Measurements from ENCODE around the gene KIAA1549. TPM values are rescaled to one million over a fixed set of nuclear protein-coding genes. Genes with fewer than 3 reads are reported as not detected.

The KIAA1549 gene
- total and polyA plus RNA-seq, 9 donors = 1.2 to 5.0 (median 3.6) TPM

DNA sequence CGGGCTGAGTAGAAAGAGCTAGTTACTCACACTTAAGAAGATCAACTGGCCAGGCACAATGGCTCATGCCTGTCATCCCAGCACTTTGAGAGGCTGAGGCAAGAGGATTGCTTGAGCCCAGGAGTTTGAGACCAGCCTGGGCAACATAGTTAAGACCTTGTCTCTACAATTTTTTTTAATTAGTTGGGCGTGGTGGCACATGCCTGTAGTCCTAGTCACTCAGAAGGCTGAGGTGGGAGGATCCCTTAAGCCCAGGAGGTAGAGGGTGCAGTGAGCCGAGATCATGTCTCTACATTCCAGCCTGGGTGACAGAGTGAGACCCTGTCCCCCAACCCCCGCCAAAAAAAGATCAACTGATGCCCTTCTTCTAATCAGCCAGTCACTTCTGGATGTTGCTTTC is 108.6 kb downstream of the KIAA1549 start:
- TF ChIP-seq POLR2A (IDR thresholded peaks at IDR 0.05) (no peak), EP300 (IDR thresholded peaks at IDR 0.05) (no peak)
- Histone ChIP-seq H3K9me3 (no peaks in the 10 kb centered on the region), H3K4me1 (ENCODE audit: insufficient read depth) (no peaks in the 10 kb centered on the region), H3K36me3 (no peaks in the 10 kb centered on the region), H3K27me3 (no peaks in the 10 kb centered on the region), H3K4me3 (no peak overlapping the region), H3K27ac (no peak overlapping the region)
- intact Hi-C loops (cut with DNase I) = no loop called here
- WGBS, 3 donors = 93 to 97% (median 93%) methylated on average over 4 of the region's 4 CpGs
- no peak for DNase-seq

DNA sequence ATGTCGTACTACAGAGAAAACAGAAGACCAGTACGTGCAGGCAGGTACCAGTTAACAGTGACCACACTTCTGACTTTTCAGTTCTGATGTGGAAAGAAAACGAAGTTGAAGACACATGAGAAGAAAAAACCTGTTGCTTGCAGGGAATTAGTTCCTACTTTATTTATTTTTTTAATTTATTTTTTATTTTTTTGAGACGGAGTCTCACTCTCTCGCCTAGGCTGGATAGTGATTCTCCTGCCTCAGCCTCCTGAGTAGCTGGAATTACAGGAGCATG is 109.4 kb downstream of the KIAA1549 start:
- Histone ChIP-seq H3K4me3 (no peak overlapping the region), H3K4me1 (ENCODE audit: insufficient read depth) (no peaks in the 10 kb centered on the region), H3K9me3 (no peaks in the 10 kb centered on the region), H3K36me3 (no peaks in the 10 kb centered on the region), H3K27me3 (no peaks in the 10 kb centered on the region), H3K27ac (no peak overlapping the region)
- intact Hi-C loops (cut with DNase I) = no loop called here
- 96 to 97% (median 96%) methylated on average over 5 of the region's 5 CpGs for WGBS, 3 donors
- TF ChIP-seq POLR2A (IDR thresholded peaks at IDR 0.05) = no peak
- TF ChIP-seq, protein P1, sequence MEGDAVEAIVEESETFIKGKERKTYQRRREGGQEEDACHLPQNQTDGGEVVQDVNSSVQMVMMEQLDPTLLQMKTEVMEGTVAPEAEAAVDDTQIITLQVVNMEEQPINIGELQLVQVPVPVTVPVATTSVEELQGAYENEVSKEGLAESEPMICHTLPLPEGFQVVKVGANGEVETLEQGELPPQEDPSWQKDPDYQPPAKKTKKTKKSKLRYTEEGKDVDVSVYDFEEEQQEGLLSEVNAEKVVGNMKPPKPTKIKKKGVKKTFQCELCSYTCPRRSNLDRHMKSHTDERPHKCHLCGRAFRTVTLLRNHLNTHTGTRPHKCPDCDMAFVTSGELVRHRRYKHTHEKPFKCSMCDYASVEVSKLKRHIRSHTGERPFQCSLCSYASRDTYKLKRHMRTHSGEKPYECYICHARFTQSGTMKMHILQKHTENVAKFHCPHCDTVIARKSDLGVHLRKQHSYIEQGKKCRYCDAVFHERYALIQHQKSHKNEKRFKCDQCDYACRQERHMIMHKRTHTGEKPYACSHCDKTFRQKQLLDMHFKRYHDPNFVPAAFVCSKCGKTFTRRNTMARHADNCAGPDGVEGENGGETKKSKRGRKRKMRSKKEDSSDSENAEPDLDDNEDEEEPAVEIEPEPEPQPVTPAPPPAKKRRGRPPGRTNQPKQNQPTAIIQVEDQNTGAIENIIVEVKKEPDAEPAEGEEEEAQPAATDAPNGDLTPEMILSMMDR (IDR thresholded peaks at IDR 0.05) = no peak
- no peak for TF ChIP-seq EP300 (IDR thresholded peaks at IDR 0.05)
- no peak for DNase-seq

DNA sequence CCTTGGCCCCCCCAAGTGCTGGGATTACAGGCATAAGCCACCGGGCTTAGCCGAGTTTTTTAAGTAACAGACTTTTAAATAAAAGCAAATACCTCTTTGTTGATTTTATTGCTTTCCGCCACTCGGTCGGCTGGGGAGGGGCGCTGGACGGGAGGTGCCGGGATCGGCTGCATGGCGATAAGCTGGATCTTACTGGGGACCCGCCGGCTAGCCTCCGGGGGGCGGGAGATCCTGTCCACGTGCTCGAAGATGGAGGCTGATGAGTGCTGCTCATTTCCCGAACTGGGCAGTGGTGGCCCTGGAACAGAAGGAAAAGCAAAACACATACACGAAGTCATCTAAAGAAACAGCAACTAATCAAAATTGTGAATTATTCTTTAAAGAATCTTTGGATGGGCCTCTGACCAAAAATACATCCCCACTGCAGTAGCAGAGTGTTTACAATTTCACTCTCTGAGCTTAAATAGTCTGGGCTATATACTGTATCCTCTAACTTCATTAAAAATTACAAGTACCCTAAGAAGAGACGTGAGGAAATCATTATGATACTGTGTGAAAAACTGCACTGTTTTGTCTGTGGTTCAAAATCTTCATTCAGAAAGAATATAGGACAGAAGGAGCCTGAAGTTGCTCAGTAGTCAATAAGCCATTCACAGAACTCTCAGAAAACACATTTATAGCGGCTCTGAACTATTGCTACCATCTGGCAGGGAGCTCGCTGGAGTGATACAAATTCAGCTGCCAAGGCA is 110.0 kb downstream of the KIAA1549 start:
- Histone ChIP-seq H3K9me3 (no peaks in the 10 kb centered on the region), H3K4me1 (ENCODE audit: insufficient read depth) (no peaks in the 10 kb centered on the region), H3K27me3 (no peaks in the 10 kb centered on the region), H3K36me3 (no peaks in the 10 kb centered on the region), H3K4me3 (no peak overlapping the region), H3K27ac (no peak overlapping the region)
- no peak for DNase-seq
- TF ChIP-seq EP300 (IDR thresholded peaks at IDR 0.05) (no peak), POLR2A (IDR thresholded peaks at IDR 0.05) (no peak)
- TF ChIP-seq, protein P1 (IDR thresholded peaks at IDR 0.05) = no peak
- WGBS, 3 donors = 94 to 96% (median 95%) methylated on average over 21 of the region's 21 CpGs
- intact Hi-C loops (cut with DNase I) = no loop called here

DNA sequence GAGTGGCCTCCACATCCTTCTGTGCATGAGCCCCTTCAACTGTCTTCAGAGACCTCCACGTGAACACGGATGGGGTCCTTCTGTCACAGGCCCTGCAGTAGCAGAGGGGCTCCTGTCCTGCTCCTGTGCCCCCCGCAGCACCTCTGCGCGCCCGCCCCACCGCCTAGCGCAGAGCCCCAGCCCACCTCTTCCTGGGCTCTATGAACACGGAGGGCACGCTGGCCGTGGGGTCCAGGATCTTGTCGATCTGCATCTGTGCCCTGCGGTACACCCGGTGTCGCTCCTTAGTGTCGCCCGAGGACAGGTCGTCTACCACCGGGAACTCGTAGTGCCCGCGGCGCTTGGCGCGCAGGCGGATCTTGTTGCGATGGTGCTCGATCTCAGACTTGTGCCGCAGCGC is 111.8 kb downstream of the KIAA1549 start:
- 95 to 98% (median 97%) methylated on average over 18 to 30 of the region's 30 CpGs for WGBS, 3 donors
- Histone ChIP-seq H3K27ac (no peak overlapping the region), H3K4me1 (ENCODE audit: insufficient read depth) (no peaks in the 10 kb centered on the region), H3K27me3 (no peaks in the 10 kb centered on the region), H3K36me3 (no peaks in the 10 kb centered on the region), H3K4me3 (no peak overlapping the region), H3K9me3 (no peaks in the 10 kb centered on the region)
- intact Hi-C loops (cut with DNase I) = no loop called here
- TF ChIP-seq, protein P1 (IDR thresholded peaks at IDR 0.05) = no peak
- TF ChIP-seq EP300 (IDR thresholded peaks at IDR 0.05) (no peak), POLR2A (IDR thresholded peaks at IDR 0.05) (no peak)
- no peak for DNase-seq

DNA sequence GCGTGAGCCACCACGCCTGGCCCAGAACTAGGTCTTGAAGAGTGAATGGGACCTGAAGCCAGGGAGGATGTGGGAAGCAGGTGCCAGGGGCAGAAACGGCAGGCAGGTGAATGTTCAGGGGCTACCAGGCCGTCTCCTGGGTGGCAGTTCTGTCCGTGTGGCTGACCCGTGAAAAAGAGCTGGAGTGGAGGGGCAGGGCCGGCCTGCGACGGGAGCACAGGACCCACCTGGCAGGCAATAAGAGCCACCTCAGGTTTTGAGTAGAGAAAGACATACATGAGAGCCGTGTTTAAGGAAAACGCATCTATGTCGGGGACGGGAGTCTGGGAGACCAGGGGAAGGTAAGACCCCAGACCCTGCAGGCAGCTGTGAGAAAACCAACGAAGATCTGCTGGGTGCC is 112.5 kb downstream of the KIAA1549 start:
- intact Hi-C loops (cut with DNase I) = no loop called here
- Histone ChIP-seq H3K9me3 (no peaks in the 10 kb centered on the region), H3K4me1 (ENCODE audit: insufficient read depth) (no peaks in the 10 kb centered on the region), H3K27ac (no peak overlapping the region), H3K27me3 (no peaks in the 10 kb centered on the region), H3K36me3 (no peaks in the 10 kb centered on the region), H3K4me3 (no peak overlapping the region)
- no peak for DNase-seq
- TF ChIP-seq EP300 (IDR thresholded peaks at IDR 0.05) (no peak), POLR2A (IDR thresholded peaks at IDR 0.05) (no peak)
- TF ChIP-seq, protein P1 (IDR thresholded peaks at IDR 0.05) = no peak
- 93 to 95% (median 94%) methylated on average over 14 of the region's 14 CpGs for WGBS, 3 donors

Measured in ovary (tissue), 9 donors.